ENCODE measurements around the gene SBF1.
"Not testable (repeated sequence)": the region's sequence is repeated elsewhere in the genome, so short reads cannot be mapped to it uniquely, and the experiment has no call there.

Gene SBF1, protein sequence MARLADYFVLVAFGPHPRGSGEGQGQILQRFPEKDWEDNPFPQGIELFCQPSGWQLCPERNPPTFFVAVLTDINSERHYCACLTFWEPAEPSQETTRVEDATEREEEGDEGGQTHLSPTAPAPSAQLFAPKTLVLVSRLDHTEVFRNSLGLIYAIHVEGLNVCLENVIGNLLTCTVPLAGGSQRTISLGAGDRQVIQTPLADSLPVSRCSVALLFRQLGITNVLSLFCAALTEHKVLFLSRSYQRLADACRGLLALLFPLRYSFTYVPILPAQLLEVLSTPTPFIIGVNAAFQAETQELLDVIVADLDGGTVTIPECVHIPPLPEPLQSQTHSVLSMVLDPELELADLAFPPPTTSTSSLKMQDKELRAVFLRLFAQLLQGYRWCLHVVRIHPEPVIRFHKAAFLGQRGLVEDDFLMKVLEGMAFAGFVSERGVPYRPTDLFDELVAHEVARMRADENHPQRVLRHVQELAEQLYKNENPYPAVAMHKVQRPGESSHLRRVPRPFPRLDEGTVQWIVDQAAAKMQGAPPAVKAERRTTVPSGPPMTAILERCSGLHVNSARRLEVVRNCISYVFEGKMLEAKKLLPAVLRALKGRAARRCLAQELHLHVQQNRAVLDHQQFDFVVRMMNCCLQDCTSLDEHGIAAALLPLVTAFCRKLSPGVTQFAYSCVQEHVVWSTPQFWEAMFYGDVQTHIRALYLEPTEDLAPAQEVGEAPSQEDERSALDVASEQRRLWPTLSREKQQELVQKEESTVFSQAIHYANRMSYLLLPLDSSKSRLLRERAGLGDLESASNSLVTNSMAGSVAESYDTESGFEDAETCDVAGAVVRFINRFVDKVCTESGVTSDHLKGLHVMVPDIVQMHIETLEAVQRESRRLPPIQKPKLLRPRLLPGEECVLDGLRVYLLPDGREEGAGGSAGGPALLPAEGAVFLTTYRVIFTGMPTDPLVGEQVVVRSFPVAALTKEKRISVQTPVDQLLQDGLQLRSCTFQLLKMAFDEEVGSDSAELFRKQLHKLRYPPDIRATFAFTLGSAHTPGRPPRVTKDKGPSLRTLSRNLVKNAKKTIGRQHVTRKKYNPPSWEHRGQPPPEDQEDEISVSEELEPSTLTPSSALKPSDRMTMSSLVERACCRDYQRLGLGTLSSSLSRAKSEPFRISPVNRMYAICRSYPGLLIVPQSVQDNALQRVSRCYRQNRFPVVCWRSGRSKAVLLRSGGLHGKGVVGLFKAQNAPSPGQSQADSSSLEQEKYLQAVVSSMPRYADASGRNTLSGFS (N-terminal part only)

DNA sequence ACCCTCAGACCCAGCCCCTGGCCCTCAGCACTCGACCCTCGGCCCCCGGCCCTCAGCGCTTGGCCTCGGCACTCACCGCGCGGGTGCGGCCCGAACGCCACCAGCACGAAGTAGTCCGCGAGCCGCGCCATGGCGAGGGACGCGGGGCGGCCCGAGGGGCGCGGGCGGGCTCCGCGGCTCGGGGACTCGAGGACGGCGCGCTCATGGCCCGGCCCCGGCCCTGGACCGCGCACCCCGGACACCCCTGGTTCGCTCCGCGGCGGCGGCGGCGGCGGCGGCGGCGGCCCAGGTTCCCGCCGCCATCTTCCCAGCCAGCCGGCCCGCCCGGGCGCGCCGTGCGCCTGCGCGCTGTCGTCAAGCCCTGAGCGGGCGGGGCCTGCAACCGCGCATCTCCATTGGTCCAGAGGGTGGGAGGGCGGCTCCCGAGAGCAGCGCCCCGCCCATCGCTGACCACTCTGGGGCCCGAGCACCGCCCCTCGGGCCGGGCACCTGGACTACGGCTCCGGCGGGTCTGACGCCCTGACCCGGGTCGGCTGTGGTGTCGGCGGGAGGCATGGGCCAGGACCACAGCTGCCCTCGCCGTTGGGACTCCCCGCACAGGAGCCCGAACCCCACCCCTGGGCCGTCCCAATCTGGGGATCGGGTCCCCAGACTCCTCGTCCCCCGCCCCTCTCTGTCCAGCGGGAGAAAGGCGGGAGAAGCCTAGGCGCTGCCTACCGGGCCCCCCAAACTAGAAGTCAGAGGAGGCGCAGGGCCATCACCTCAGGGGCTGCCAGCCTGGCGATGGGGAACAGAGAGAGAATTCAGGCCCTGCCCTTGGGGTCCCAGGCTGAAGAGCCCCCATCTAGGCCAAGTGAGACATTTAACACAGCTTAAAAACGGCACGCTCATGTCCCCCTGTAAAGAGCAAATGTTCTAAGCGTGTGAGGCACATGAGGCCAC, at the start of gene SBF1:
TSS of gene SBF1 (minus strand) at position 326 of the 942 bp plus-strand sequence. CDS start at position 131, 195 bp downstream.
- no CpG with 5 or more reads among the region's 97 CpGs for WGBS (ENCODE audit: insufficient coverage, insufficient read length)
- Histone ChIP-seq H3K4me1 (ENCODE audit: control insufficient read depth, insufficient read depth, low read length) (peaks cover 9% of the 10 kb centered on the region), H3K27me3 (ENCODE audit: control insufficient read depth, insufficient read depth, low read length) (no peaks in the 10 kb centered on the region; the same call in 1 of the 2 replicates), H3K9me3 (ENCODE audit: control insufficient read depth, insufficient read depth, low read length) (no peaks in the 10 kb centered on the region), H3K4me3 (ENCODE audit: low read length) (peak within 1 kb of the TSS; percentile 87), H3K27ac (ENCODE audit: low read length) (no peak within 1 kb of the TSS), H3K36me3 (ENCODE audit: control insufficient read depth, insufficient read depth, low read length) (no peaks in the 10 kb centered on the region)
- peak; percentile 72 for DNase-seq (ENCODE audit: low read depth, low spot score)

DNA sequence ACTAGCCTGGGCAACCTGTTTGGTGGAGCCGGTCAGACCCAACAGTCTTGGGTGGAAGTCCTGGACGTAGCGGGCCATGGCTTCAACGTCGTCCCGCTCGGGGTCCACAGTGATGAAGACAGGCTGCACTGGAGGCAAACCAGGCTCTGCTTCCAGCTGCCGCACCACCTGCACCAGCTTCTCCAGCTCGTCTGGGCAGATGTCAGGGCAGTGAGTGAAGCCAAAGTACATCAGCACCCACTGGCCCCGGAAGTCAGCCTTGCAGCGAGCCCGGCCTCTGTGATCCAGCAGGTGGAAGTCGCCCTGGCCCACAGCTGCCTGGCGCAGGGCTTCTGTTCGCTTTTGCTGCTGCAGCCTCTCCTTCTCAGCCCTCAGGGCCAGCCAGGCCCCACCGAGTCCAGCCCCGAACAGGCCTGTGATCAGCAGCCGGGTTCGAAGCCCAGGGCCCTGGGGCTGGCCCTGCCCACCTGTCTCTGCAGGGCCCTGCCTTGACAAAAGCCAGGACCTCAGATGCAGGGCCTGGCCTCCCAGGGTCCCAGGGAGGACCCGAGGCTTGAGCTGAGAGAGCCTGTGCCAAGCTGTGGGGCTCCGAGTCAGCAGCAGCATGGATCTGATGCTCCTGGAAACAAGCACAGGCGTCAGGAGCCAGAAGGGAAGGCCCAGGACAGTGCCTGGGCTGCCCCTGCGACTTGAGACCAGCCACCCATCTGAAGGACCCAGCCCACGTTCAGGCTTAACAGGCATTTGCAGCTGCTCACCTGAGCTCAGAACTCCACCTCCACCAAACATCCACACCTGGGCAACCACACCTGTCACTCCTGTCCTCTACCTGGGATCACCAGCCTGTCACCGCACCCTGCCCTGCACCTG, 49.2 kb upstream of the SBF1 start:
- Histone ChIP-seq H3K4me3 (ENCODE audit: low read length) (no peak overlapping the region), H3K4me1 (ENCODE audit: control insufficient read depth, insufficient read depth, low read length) (peaks cover 9% of the 10 kb centered on the region), H3K36me3 (ENCODE audit: control insufficient read depth, insufficient read depth, low read length) (peaks cover 26% of the 10 kb centered on the region), H3K27ac (ENCODE audit: low read length) (no peak overlapping the region), H3K27me3 (ENCODE audit: control insufficient read depth, insufficient read depth, low read length) (peaks cover 10% of the 10 kb centered on the region; the same call in 1 of the 2 replicates), H3K9me3 (ENCODE audit: control insufficient read depth, insufficient read depth, low read length) (no peaks in the 10 kb centered on the region)
- no CpG with 5 or more reads among the region's 25 CpGs for WGBS (ENCODE audit: insufficient coverage, insufficient read length)
- no peak for DNase-seq (ENCODE audit: low read depth, low spot score)

DNA sequence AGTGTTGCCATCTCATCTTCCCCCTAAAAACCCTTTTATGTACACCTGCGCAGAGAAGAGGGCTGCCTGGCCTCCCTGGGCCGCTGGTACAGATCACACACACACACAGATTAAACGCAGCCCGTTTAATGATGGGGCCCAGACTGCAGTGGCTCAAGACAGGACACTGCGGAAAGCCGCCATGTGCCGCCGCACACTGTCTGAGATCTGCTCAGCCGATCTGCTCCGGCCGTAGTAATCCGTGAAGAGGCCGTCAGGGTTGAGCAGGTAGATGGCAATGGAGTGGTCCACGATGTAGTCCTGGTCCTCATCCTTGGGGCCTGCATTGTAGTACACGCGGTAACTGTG, 48.6 kb upstream of the SBF1 start:
- Histone ChIP-seq H3K27me3 (ENCODE audit: control insufficient read depth, insufficient read depth, low read length) (peaks cover 4% of the 10 kb centered on the region; the same call in 1 of the 2 replicates), H3K36me3 (ENCODE audit: control insufficient read depth, insufficient read depth, low read length) (peaks cover 31% of the 10 kb centered on the region), H3K27ac (ENCODE audit: low read length) (no peak overlapping the region), H3K4me3 (ENCODE audit: low read length) (no peak overlapping the region), H3K4me1 (ENCODE audit: control insufficient read depth, insufficient read depth, low read length) (peaks cover 9% of the 10 kb centered on the region), H3K9me3 (ENCODE audit: control insufficient read depth, insufficient read depth, low read length) (no peaks in the 10 kb centered on the region)
- no CpG with 5 or more reads among the region's 16 CpGs for WGBS (ENCODE audit: insufficient coverage, insufficient read length)
- DNase-seq (ENCODE audit: low read depth, low spot score) = no peak

DNA sequence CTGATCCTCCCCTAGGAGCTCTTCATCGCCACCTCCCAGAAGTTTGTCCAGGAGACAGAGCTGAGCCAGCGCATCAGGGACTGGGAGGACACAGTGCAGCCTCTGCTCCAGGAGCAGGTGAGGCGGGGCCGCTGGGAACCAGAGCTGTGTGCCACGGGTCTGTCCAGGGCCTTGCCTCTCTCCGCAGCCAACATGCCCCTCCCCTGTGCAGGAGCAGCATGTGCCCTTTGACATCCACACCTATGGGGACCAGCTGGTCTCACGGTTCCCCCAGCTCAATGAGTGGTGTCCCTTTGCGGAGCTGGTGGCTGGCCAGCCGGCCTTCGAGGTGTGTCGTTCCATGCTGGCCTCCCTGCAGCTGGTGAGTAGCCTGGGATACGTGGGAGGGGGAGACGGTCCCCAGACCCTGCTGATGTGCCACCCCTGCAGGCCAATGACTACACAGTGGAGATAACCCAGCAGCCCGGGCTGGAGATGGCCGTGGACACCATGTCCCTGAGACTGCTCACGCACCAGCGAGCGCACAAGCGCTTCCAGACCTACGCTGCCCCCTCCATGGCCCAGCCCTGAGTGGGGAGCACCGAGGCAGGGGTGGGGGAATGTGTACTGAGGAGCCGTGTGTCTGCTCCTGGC, 48.1 kb upstream of the SBF1 start:
- Histone ChIP-seq H3K4me3 (ENCODE audit: low read length) (no peak overlapping the region), H3K27me3 (ENCODE audit: control insufficient read depth, insufficient read depth, low read length) (no peaks in the 10 kb centered on the region), H3K4me1 (ENCODE audit: control insufficient read depth, insufficient read depth, low read length) (peaks cover 9% of the 10 kb centered on the region), H3K27ac (ENCODE audit: low read length) (no peak overlapping the region), H3K9me3 (ENCODE audit: control insufficient read depth, insufficient read depth, low read length) (no peaks in the 10 kb centered on the region), H3K36me3 (ENCODE audit: control insufficient read depth, insufficient read depth, low read length) (peaks cover 31% of the 10 kb centered on the region)
- no CpG with 5 or more reads among the region's 22 CpGs for WGBS (ENCODE audit: insufficient coverage, insufficient read length)
- DNase-seq (ENCODE audit: low read depth, low spot score) = no peak

DNA sequence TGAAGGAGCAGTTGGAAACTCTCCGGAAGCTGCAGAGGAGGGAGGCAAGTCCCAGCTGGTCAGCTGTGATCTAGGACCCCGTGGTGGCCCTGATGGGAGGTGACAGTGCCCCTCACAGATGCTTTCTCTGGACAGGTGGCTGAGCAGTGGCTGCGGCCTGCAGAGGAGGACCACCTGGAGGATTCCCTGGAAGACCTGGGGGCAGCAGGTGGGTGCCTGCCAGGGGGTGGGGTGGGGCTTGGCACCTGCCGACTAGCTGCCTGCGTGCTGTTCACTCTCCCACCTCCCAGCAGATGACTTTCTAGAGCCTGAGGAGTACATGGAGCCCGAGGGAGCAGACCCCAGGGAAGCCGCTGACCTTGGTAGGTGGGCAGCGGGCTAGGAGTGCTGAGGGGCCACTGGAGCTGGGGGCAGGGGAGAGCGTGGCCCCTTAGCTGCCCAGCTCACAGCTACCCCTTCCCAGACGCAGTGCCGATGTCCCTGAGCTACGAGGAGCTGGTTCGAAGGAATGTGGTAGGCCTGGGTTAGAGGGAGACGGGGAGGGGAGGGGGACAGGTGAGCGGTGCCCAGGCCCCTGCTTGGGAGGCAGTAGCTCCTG, 47.5 kb upstream of the SBF1 start:
- H3K27ac ChIP-seq (ENCODE audit: low read length) = no peak overlapping the region
- H3K27me3 ChIP-seq (ENCODE audit: control insufficient read depth, insufficient read depth, low read length) = no peaks in the 10 kb centered on the region
- H3K36me3 ChIP-seq (ENCODE audit: control insufficient read depth, insufficient read depth, low read length) = peaks cover 31% of the 10 kb centered on the region
- no peak for DNase-seq (ENCODE audit: low read depth, low spot score)
- no peak overlapping the region for H3K4me3 ChIP-seq (ENCODE audit: low read length)
- peaks cover 9% of the 10 kb centered on the region for H3K4me1 ChIP-seq (ENCODE audit: control insufficient read depth, insufficient read depth, low read length)
- WGBS (ENCODE audit: insufficient coverage, insufficient read length) = no CpG with 5 or more reads among the region's 15 CpGs
- no peaks in the 10 kb centered on the region for H3K9me3 ChIP-seq (ENCODE audit: control insufficient read depth, insufficient read depth, low read length)

DNA sequence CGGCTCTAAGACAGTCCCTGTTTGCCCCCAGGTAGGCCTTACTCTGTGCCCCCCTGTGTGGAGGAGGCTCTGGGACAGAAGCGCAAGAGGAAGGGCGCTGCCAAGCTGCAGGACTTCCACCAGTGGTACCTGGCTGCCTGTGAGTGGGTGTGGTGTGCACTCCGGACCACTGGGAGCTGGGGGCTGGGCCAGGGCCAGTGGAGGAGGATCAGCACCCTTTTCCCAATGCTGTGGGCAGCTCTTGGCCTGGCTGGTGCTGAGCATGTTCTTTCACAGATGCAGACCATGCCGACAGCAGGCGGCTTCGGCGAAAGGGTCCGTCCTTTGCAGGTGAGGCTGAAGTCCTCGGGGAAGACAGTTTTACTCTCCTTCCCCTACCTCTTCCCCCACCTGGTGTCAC, 46.9 kb upstream of the SBF1 start:
- H3K4me1 ChIP-seq (ENCODE audit: control insufficient read depth, insufficient read depth, low read length) = peaks cover 5% of the 10 kb centered on the region
- no CpG with 5 or more reads among the region's 10 CpGs for WGBS (ENCODE audit: insufficient coverage, insufficient read length)
- no peaks in the 10 kb centered on the region for H3K9me3 ChIP-seq (ENCODE audit: control insufficient read depth, insufficient read depth, low read length)
- no peak overlapping the region for H3K27ac ChIP-seq (ENCODE audit: low read length)
- no peak for DNase-seq (ENCODE audit: low read depth, low spot score)
- H3K4me3 ChIP-seq (ENCODE audit: low read length) = no peak overlapping the region
- peaks cover 33% of the 10 kb centered on the region for H3K36me3 ChIP-seq (ENCODE audit: control insufficient read depth, insufficient read depth, low read length)
- H3K27me3 ChIP-seq (ENCODE audit: control insufficient read depth, insufficient read depth, low read length) = no peaks in the 10 kb centered on the region

DNA sequence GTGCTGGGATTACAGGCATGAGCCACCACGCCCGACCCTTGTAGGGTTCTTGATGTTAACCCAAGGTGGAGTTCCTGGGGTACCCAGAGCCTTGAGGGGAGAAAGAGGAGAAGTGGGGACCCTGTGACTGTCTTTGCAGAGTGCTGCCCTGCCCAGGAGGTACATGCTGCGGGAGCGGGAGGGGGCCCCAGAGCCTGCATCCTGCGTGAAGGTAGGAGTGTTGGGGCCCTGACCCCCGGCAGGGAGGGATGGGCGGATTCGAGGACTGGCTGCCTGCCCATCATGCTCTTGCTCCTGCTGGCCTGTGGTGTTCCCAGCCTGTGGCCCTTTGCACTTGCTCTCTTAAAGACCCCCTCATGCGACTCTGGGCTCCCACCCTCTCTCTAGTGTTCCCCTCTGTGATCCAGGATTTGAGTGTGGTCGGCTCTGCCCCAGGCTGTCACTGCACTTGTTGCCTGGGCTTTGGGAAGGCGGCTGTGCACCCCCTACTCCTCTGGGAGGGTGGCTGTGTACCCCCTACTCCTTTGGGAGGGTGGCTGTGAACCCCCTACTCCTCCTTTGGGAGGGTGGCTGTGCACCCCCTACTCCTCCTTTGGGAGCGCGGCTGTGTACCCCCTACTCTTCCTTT, 46.1 kb upstream of the SBF1 start:
- WGBS (ENCODE audit: insufficient coverage, insufficient read length) = no CpG with 5 or more reads among the region's 13 CpGs
- H3K4me3 ChIP-seq (ENCODE audit: low read length) = no peak overlapping the region
- H3K27ac ChIP-seq (ENCODE audit: low read length) = no peak overlapping the region
- H3K9me3 ChIP-seq (ENCODE audit: control insufficient read depth, insufficient read depth, low read length) = no peaks in the 10 kb centered on the region
- DNase-seq (ENCODE audit: low read depth, low spot score) = no peak
- peaks cover 1% of the 10 kb centered on the region; the same call in 1 of the 2 replicates for H3K4me1 ChIP-seq (ENCODE audit: control insufficient read depth, insufficient read depth, low read length)
- peaks cover 34% of the 10 kb centered on the region for H3K36me3 ChIP-seq (ENCODE audit: control insufficient read depth, insufficient read depth, low read length)
- no peaks in the 10 kb centered on the region for H3K27me3 ChIP-seq (ENCODE audit: control insufficient read depth, insufficient read depth, low read length)

DNA sequence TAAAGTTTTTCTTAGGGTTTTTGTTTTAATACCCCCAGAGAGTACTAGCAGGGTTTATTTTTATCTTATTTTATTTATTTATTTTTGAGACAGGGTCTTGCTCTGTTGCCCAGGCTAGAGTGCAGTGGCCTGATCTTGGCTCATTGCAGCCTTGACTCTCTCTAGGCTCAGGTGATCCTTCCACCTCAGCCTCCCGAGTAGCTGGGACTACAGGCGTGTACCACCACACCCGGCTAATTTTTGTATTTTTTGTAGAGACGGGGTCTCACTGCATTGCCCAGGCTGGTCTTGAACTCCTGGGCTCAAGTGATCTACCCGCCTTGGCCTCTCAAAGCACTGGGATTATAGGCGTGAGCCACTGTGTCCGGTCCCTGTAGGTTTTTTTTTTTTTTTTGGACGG, 45.3 kb upstream of the SBF1 start:
- H3K36me3 ChIP-seq (ENCODE audit: control insufficient read depth, insufficient read depth, low read length) = peaks cover 34% of the 10 kb centered on the region

More for the DNA sequence above, 45.3 kb upstream of the SBF1 start:
- not testable (repeated sequence) for H3K4me1 ChIP-seq (ENCODE audit: control insufficient read depth, insufficient read depth, low read length); DNase-seq (ENCODE audit: low read depth, low spot score); H3K27me3 ChIP-seq (ENCODE audit: control insufficient read depth, insufficient read depth, low read length); H3K4me3 ChIP-seq (ENCODE audit: low read length); H3K27ac ChIP-seq (ENCODE audit: low read length); H3K9me3 ChIP-seq (ENCODE audit: control insufficient read depth, insufficient read depth, low read length)
- no CpG with 5 or more reads among the region's 8 CpGs for WGBS (ENCODE audit: insufficient coverage, insufficient read length)

Data from iPS DF 6.9 (cell line).